Kidney epithelial cell (primary cell): Measurements from ENCODE around the gene BPIFB1. TPM values are rescaled to one million over a fixed set of nuclear protein-coding genes. Genes with fewer than 3 reads are reported as not detected.

ENCODE experiments used
- DNase-seq: peaks from one replicate; pipeline ENCODE4 v3.0.0-alpha.2; 2010; ENCODE audit warnings: low read depth
- H3K27me3 ChIP-seq: 2 replicates; pipeline ENCODE4 v1.6.0; 2011; ENCODE audit warnings: low read length; ENCODE audit not compliant: control insufficient read depth, insufficient read depth
- H3K36me3 ChIP-seq: 2 replicates; pipeline ENCODE4 v1.5.1; 2011; ENCODE audit warnings: low read length; ENCODE audit not compliant: control insufficient read depth, insufficient read depth
- H3K4me3 ChIP-seq: 2 replicates; pipeline ENCODE4 v1.5.1; 2011; ENCODE audit warnings: low read depth, mild to moderate bottlenecking, control low read depth, low read length
- CTCF ChIP-seq: IDR thresholded peaks from 2 replicates; pipeline ENCODE4 v1.5.1; 2011; ENCODE audit warnings: mild to moderate bottlenecking, moderate library complexity, low read length, control low read depth, inconsistent platforms; ENCODE audit not compliant: insufficient read depth, poor library complexity, severe bottlenecking
- total RNA-seq: library from RNA; depleted of rRNA; stranded (reverse); fragments of >200 nt; gene quantifications from 2 replicates; pipeline ENCODE4 v1.2.3, GENCODE V29; 2015

The BPIFB1 gene
- total RNA-seq, 1 donor from 2014 or later = not detected

GRCh38 chr20:33313686-33314314, 30.8 kb downstream of the BPIFB1 start:
- H3K27me3 ChIP-seq = peaks cover 6% of the 10 kb centered on the region
- TF ChIP-seq CTCF = no peak
- no peak overlapping the region for H3K4me3 ChIP-seq
- no peak for DNase-seq
- no peaks in the 10 kb centered on the region for H3K36me3 ChIP-seq

- DNase-seq = no peak
- H3K36me3 ChIP-seq = no peaks in the 10 kb centered on the region
- TF ChIP-seq CTCF = no peak
- no peak overlapping the region for H3K4me3 ChIP-seq
- H3K27me3 ChIP-seq = peaks cover 6% of the 10 kb centered on the region
Observed at GRCh38 chr20:33316343-33316742, 33.3 kb downstream of the BPIFB1 start.

- no peak for DNase-seq
Observed at GRCh38 chr20:33316958-33317357, 33.9 kb downstream of the BPIFB1 start.

GRCh38 chr20:33317424-33318095, 34.5 kb downstream of the BPIFB1 start:
- peaks cover 6% of the 10 kb centered on the region for H3K27me3 ChIP-seq
- no peak for DNase-seq
- no peak for TF ChIP-seq CTCF

More at GRCh38 chr20:33316958-33317357, 33.9 kb downstream of the BPIFB1 start:
- Histone ChIP-seq H3K36me3 (no peaks in the 10 kb centered on the region), H3K27me3 (peaks cover 6% of the 10 kb centered on the region), H3K4me3 (no peak overlapping the region)
- TF ChIP-seq CTCF = no peak

GRCh38 chr20:33318096-33318429, 35.0 kb downstream of the BPIFB1 start:
- Histone ChIP-seq H3K36me3 (no peaks in the 10 kb centered on the region), H3K4me3 (no peak overlapping the region), H3K27me3 (peaks cover 8% of the 10 kb centered on the region)
- no peak for TF ChIP-seq CTCF
- DNase-seq = no peak

More at GRCh38 chr20:33317424-33318095, 34.5 kb downstream of the BPIFB1 start:
- Histone ChIP-seq H3K36me3 (no peaks in the 10 kb centered on the region), H3K4me3 (no peak overlapping the region)

- no peak for DNase-seq
- Histone ChIP-seq H3K4me3 (no peak overlapping the region), H3K36me3 (no peaks in the 10 kb centered on the region), H3K27me3 (peaks cover 11% of the 10 kb centered on the region)
- no peak for TF ChIP-seq CTCF
Observed at GRCh38 chr20:33320006-33320405, 37.0 kb downstream of the BPIFB1 start.
